ENCODE measurements around the gene RAB11FIP4.

RAB11FIP4 gene

DNA sequence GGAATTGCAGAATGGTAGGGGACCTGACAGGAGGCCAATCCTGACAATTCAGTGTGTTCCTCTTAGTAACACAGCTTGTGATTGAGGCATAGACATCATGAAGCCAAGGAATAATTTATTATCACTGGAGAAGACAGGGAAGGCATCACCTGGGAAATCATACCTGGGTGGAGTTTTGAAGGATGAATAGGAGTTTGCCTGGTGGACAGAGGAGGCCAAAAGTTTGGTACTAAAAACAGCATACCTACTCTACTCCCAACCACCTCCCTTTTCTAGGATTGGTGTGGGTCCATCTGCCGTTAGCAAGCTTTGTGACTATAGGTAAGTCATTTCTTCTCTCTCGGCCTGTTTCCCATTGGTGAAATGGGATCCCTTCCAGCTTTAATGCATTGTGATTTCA lies 88.0 kb downstream of the RAB11FIP4 start:
- CTCF ChIA-PET = interaction anchor here (0.6 to 1.3 kb wide), 4 partner anchors 10 to 460 kb away, joined by 3 to 6 read pairs (median 3); no protein-coding TSS in a partner anchor
- TF ChIP-seq ZNF138 (tag by site-specific recombination; IDR thresholded peaks at IDR 0.05; ENCODE audit: borderline replicate concordance) (no peak), ZFP3 (tag by site-specific recombination; IDR thresholded peaks at IDR 0.05; ENCODE audit: low read depth) (peak; percentile 76)
- H3K4me3 ChIP-seq (ENCODE audit: low read depth, low read length) = no peak overlapping the region
- H3K27ac ChIP-seq (ENCODE audit: extremely low read depth, low read depth, low read length) = no peak overlapping the region
- no peaks in the 10 kb centered on the region for H3K9me3 ChIP-seq (ENCODE audit: control insufficient read depth, insufficient read depth, low read depth, low read length)
- no peaks in the 10 kb centered on the region for H3K36me3 ChIP-seq (ENCODE audit: control insufficient read depth in 2 of 2, insufficient read depth in 1 of 2, low read length in 2 of 2)
- H3K4me1 ChIP-seq (ENCODE audit: control insufficient read depth, insufficient read depth, low read length) = no peaks in the 10 kb centered on the region
- POLR2A ChIA-PET = no interaction called here

DNA sequence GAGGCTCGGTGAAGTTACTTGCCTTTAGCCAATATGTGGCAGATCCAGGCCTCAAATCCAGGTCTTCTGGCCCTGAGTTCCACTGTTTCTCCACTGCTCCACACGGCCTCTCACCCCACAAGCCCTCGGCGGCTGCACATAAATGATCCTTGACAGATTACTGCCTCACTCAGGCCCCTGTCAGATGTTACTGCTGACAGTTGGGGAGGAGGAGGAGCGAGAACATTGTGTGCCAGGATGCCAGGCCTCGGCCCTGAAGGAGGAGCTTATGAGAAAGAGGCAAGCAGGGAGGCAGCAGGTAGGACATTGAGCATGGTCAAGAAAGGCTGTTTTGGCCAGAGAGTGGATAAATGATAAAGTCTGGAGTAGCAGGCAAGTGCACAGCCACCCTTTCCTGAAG lies 88.6 kb downstream of the RAB11FIP4 start:
- Histone ChIP-seq H3K36me3 (ENCODE audit: control insufficient read depth in 2 of 2, insufficient read depth in 1 of 2, low read length in 2 of 2) (no peaks in the 10 kb centered on the region), H3K4me1 (ENCODE audit: control insufficient read depth, insufficient read depth, low read length) (no peaks in the 10 kb centered on the region), H3K27ac (ENCODE audit: extremely low read depth, low read depth, low read length) (no peak overlapping the region), H3K4me3 (ENCODE audit: low read depth, low read length) (no peak overlapping the region), H3K9me3 (ENCODE audit: control insufficient read depth, insufficient read depth, low read depth, low read length) (no peaks in the 10 kb centered on the region)
- ChIA-PET CTCF (no interaction called here), POLR2A (no interaction called here)
- TF ChIP-seq YY2 (tag by site-specific recombination; IDR thresholded peaks at IDR 0.05) (no peak), ZNF654 (tag by site-specific recombination; IDR thresholded peaks at IDR 0.05; ENCODE audit: low read depth) (no peak), ZNF114 (tag by site-specific recombination; IDR thresholded peaks at IDR 0.05) (no peak), ZFP37 (tag by site-specific recombination; IDR thresholded peaks at IDR 0.05) (no peak), ZNF585B (tag by site-specific recombination; IDR thresholded peaks at IDR 0.05) (no peak), TRIM28 (IDR thresholded peaks at IDR 0.05; ENCODE audit: borderline replicate concordance, low read length) (no peak), ZBTB48 (tag by site-specific recombination; IDR thresholded peaks at IDR 0.05) (no peak), ZNF202 (tag by site-specific recombination; IDR thresholded peaks at IDR 0.05; ENCODE audit: borderline replicate concordance) (no peak)
- TF ChIP-seq, protein P1, sequence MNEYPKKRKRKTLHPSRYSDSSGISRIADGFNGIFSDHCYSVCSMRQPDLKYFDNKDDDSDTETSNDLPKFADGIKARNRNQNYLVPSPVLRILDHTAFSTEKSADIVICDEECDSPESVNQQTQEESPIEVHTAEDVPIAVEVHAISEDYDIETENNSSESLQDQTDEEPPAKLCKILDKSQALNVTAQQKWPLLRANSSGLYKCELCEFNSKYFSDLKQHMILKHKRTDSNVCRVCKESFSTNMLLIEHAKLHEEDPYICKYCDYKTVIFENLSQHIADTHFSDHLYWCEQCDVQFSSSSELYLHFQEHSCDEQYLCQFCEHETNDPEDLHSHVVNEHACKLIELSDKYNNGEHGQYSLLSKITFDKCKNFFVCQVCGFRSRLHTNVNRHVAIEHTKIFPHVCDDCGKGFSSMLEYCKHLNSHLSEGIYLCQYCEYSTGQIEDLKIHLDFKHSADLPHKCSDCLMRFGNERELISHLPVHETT (tag by site-specific recombination; IDR thresholded peaks at IDR 0.05) = no peak
- TF ChIP-seq, protein P2, sequence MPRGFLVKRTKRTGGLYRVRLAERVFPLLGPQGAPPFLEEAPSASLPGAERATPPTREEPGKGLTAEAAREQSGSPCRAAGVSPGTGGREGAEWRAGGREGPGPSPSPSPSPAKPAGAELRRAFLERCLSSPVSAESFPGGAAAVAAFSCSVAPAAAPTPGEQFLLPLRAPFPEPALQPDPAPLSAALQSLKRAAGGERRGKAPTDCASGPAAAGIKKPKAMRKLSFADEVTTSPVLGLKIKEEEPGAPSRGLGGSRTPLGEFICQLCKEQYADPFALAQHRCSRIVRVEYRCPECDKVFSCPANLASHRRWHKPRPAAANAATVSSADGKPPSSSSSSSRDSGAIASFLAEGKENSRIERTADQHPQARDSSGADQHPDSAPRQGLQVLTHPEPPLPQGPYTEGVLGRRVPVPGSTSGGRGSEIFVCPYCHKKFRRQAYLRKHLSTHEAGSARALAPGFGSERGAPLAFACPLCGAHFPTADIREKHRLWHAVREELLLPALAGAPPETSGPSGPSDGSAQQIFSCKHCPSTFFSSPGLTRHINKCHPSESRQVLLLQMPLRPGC (tag by site-specific recombination; IDR thresholded peaks at IDR 0.05) = no peak

DNA sequence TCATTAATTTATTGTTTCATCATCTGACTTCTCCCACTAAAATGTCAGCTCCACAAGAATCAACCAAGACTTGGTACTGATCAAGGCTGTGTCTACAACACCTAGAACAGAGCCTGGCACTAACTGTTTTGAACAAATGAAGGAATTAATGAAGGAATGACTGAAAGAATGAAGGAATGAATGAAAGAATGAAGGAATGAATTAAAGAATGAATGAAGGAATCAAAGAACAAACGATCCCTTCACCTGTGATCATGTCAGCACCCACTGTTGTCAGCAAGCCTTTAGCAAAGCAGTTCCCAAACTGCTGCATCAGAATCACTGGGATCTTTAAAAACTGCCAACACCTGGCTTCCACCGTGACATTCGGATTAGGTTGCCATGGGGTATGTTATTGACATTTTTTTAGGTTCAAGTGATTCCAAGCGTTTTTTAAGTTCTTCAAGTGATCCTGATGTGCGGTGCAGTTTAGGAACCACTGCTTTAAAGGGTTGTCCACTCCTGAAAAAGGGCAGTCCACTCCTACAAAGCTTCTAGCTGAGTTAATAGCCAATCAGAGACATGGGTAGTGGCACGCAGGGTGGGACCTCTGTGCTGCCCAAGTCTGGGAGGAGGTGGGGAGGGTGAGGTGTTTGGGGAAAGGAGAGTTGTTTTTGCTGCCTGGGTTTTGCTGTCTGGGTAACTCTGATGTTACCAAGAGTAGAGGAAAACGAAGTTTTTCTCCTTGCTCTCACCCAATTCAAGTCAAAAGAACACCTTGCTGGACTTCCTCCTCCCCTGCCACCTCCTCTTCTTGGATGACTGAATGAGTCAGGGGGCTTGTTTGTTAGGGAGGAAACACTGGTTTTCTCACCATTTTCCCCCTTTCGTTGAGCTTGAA lies 89.7 kb downstream of the RAB11FIP4 start:
- no peak overlapping the region for H3K27ac ChIP-seq (ENCODE audit: extremely low read depth, low read depth, low read length)
- no peaks in the 10 kb centered on the region for H3K4me1 ChIP-seq (ENCODE audit: control insufficient read depth, insufficient read depth, low read length)
- CTCF ChIA-PET = interaction anchor here (0.6 kb wide), 1 partner anchor 17 kb away, joined by 3 read pairs; no protein-coding TSS in a partner anchor
- TF ChIP-seq ZXDB (tag by site-specific recombination; IDR thresholded peaks at IDR 0.05) (no peak), KLF10 (tag by site-specific recombination; IDR thresholded peaks at IDR 0.05) (no peak), WT1 (tag by site-specific recombination; IDR thresholded peaks at IDR 0.05) (no peak), KLF1 (tag by site-specific recombination; IDR thresholded peaks at IDR 0.05) (no peak), ZNF138 (tag by site-specific recombination; IDR thresholded peaks at IDR 0.05; ENCODE audit: borderline replicate concordance) (no peak), ZNF560 (tag by site-specific recombination; IDR thresholded peaks at IDR 0.05; ENCODE audit: borderline replicate concordance) (no peak), ZBTB20 (tag by site-specific recombination; IDR thresholded peaks at IDR 0.05) (no peak)
- POLR2A ChIA-PET = no interaction called here
- no peak overlapping the region for H3K4me3 ChIP-seq (ENCODE audit: low read depth, low read length)
- H3K36me3 ChIP-seq (ENCODE audit: control insufficient read depth in 2 of 2, insufficient read depth in 1 of 2, low read length in 2 of 2) = no peaks in the 10 kb centered on the region
- no peaks in the 10 kb centered on the region for H3K9me3 ChIP-seq (ENCODE audit: control insufficient read depth, insufficient read depth, low read depth, low read length)

Measured in HEK293 (cell line).